ENCODE data around the gene ATP8A2.

The ATP8A2 gene

DNA sequence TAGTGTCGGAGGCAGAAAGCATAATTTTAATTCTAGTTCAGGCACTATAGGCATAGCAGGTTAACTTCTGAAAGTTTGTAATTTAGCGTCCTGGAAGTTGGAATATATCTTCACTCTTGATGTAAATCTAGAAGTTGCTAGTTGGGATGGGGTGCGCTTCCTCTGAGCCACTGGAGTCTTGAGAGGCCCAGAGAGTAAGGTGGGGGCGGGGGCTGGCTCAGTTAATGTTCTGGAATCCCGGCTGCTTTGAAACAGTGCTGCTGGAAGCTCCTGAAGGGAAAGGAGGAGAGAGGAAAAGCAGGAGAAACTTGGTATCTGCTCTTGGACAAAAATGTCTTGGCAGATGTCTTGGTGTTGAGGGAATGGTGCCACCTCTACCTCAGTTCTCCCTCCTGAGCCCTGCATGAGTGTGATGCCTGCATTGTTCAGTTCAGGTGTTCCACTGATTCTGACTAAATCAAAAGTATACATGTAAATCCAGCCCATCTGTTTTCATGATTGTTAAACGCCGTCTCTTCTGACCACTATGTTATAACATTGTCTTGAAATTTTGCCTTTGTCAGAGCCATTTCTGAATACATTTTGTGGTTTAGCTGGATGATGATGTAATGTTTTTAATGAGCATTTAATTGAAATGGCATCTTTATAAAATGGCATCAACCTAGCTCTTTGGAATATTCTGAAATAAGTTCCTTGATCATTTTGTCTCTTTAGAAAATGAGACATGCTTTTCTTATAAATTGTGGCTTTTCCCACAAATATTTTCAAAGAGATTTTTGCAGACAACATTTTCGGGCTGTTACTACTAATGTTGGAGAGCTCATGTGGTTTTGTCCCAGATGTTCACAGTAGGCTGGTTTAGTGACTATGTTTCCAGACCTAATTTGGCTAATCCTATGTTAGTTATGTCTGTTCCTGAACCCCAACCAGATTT lies 477.3 kb downstream of the ATP8A2 start:
- TF ChIP-seq MYC (IDR thresholded peaks at IDR 0.05; ENCODE audit: low read depth, low read length): no peak
- TF ChIP-seq, protein P1, sequence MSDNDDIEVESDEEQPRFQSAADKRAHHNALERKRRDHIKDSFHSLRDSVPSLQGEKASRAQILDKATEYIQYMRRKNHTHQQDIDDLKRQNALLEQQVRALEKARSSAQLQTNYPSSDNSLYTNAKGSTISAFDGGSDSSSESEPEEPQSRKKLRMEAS (IDR thresholded peaks at IDR 0.05; ENCODE audit: low read depth, low read length): no peak
- TF ChIP-seq, protein P2, sequence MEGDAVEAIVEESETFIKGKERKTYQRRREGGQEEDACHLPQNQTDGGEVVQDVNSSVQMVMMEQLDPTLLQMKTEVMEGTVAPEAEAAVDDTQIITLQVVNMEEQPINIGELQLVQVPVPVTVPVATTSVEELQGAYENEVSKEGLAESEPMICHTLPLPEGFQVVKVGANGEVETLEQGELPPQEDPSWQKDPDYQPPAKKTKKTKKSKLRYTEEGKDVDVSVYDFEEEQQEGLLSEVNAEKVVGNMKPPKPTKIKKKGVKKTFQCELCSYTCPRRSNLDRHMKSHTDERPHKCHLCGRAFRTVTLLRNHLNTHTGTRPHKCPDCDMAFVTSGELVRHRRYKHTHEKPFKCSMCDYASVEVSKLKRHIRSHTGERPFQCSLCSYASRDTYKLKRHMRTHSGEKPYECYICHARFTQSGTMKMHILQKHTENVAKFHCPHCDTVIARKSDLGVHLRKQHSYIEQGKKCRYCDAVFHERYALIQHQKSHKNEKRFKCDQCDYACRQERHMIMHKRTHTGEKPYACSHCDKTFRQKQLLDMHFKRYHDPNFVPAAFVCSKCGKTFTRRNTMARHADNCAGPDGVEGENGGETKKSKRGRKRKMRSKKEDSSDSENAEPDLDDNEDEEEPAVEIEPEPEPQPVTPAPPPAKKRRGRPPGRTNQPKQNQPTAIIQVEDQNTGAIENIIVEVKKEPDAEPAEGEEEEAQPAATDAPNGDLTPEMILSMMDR (IDR thresholded peaks at IDR 0.05; ENCODE audit: low read depth, low read length): no peak
- no peak overlapping the region for H3K4me3 ChIP-seq (ENCODE audit: low read depth, low read length)
- no peak for DNase-seq (ENCODE audit: low read depth)

DNA sequence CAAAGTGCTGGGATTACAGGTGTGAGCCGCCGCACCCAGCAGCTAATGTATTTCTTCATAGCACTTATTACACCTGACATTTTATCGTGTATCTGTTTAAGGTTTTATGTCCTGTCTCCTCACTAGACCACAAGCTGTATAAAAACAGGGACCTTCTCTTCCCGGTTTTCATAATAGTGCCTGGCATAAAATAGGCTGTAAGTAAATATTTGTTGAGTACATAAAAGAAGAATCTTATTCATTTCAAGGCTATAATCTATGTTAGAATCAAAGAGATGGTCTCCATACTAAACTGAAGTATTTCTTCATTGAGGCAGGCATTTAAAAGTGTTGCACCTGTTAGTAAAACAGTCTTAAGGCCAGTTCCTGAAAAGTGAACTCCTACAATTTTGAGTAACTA lies 486.1 kb downstream of the ATP8A2 start:
- no peak overlapping the region for H3K4me3 ChIP-seq (ENCODE audit: low read depth, low read length)
- TF ChIP-seq MYC (IDR thresholded peaks at IDR 0.05; ENCODE audit: low read depth, low read length) (no peak), POLR2A (IDR thresholded peaks at IDR 0.05; ENCODE audit: extremely low read depth, insufficient read length) (no peak)
- TF ChIP-seq, protein P1 (IDR thresholded peaks at IDR 0.05; ENCODE audit: low read depth, low read length): no peak
- TF ChIP-seq, protein P2 (IDR thresholded peaks at IDR 0.05; ENCODE audit: low read depth, low read length): no peak
- DNase-seq (ENCODE audit: low read depth): no peak

DNA sequence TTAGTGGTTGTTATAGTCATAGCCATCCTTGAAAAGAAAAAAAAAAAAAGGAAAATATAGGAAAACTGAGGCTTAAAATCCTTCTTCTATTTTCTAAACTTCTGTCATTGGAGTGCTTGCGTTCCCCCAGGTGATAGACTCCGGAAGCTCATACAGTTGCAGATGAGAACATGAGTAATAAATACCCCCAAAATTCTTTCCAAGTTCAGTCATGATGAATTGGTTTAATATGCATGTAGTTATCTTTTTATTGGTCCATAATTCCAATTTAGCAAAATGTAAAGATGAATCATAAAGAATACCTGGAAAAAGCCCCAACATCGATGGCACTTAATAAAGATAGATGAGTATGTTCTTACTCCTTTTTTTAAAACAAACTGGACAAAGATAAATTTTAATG lies 487.8 kb downstream of the ATP8A2 start:
- no peak for DNase-seq (ENCODE audit: low read depth)
- no peak for TF ChIP-seq POLR2A (IDR thresholded peaks at IDR 0.05; ENCODE audit: extremely low read depth, insufficient read length)
- no peak for TF ChIP-seq MYC (IDR thresholded peaks at IDR 0.05; ENCODE audit: low read depth, low read length)
- TF ChIP-seq, protein P2 (IDR thresholded peaks at IDR 0.05; ENCODE audit: low read depth, low read length): no peak
- TF ChIP-seq, protein P1 (IDR thresholded peaks at IDR 0.05; ENCODE audit: low read depth, low read length): no peak
- no peak overlapping the region for H3K4me3 ChIP-seq (ENCODE audit: low read depth, low read length)

DNA sequence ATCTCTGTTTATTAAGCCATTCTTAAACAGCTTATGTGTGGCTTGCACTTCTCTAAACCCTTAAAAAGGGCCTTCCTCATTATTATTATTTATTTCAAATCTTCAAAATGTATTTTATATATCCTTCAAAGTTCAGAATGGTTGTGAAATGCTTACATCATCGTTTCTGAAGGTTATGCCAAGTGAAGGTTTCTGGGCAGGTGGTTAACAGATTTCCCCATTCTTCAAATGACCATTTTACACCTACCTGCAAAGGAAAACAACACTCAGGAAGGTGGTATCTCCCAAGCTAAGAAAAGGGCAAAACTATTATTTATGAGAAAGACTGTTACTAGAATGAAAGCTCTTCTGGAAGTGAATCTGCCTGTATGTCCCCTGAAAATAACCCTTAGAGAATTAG lies 488.5 kb downstream of the ATP8A2 start:
- H3K4me3 ChIP-seq (ENCODE audit: low read depth, low read length): no peak overlapping the region
- TF ChIP-seq, protein P2 (IDR thresholded peaks at IDR 0.05; ENCODE audit: low read depth, low read length): no peak
- TF ChIP-seq POLR2A (IDR thresholded peaks at IDR 0.05; ENCODE audit: extremely low read depth, insufficient read length): no peak
- TF ChIP-seq MYC (IDR thresholded peaks at IDR 0.05; ENCODE audit: low read depth, low read length): no peak
- TF ChIP-seq, protein P1 (IDR thresholded peaks at IDR 0.05; ENCODE audit: low read depth, low read length): no peak
- no peak for DNase-seq (ENCODE audit: low read depth)

DNA sequence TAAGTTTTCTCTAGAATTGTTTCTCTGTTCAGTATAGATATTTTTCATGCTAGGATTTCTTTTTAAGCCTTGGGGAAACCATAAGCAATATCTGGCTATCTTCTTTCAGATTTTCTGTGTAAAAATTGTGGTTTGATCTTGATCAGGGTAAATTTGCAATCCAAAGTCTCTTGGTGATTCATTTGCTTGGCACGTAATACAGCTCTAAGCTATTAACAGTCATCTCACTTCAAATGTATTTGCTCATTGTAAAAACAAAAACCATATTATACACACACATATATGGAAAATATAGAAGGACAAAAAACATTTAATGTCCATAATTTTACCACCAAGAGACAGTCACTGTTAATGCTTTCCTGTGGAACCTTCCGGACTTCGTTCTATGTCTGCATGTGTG lies 489.1 kb downstream of the ATP8A2 start:
- no peak overlapping the region for H3K4me3 ChIP-seq (ENCODE audit: low read depth, low read length)
- no peak for DNase-seq (ENCODE audit: low read depth)
- TF ChIP-seq, protein P1 (IDR thresholded peaks at IDR 0.05; ENCODE audit: low read depth, low read length): no peak
- TF ChIP-seq, protein P2 (IDR thresholded peaks at IDR 0.05; ENCODE audit: low read depth, low read length): no peak
- TF ChIP-seq MYC (IDR thresholded peaks at IDR 0.05; ENCODE audit: low read depth, low read length): no peak
- no peak for TF ChIP-seq POLR2A (IDR thresholded peaks at IDR 0.05; ENCODE audit: extremely low read depth, insufficient read length)

Measured in NB4 (cell line).